ENCODE results near the gene KLHDC9.

Gene KLHDC9

DNA sequence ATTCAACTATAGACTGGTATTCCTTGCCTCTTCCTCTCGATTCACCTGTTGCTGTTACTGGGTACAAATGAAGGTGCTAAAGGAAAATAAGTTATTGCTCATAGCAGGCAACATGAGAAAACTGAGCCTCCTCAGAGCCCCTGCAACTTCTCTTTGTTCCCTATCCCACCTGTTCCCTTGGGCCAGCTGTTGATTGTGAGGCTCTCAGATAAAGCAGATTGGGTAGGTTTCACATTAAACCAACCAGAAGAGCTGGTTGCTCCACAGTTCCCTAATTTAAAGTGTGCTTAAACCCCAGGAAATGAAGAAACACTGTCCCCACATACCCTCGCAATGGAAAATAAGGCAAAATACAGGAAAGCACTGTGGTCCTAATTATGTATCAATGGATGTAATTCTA lies 29.5 kb downstream of the KLHDC9 start:
- Histone ChIP-seq H3K4me1 (ENCODE audit: control insufficient read depth, insufficient read depth, low read depth, low read length) (peaks cover 1% of the 10 kb centered on the region), H3K4me2 (ENCODE audit: low read length, poor library complexity, severe bottlenecking) (no peak overlapping the region), H2BK15ac (ENCODE audit: low read depth, poor library complexity, severe bottlenecking) (no peak overlapping the region), H2BK120ac (ENCODE audit: low read depth, low read length) (no peak overlapping the region), H3K23ac (ENCODE audit: low read length in 2 of 2) (no peak overlapping the region), H2BK12ac (ENCODE audit: low read length in 2 of 2) (no peak overlapping the region), H2AK5ac (ENCODE audit: low read length, severe bottlenecking) (no peak overlapping the region), H4K8ac (ENCODE audit: low read length) (no peak overlapping the region), H2BK5ac (ENCODE audit: low read depth, low read length, poor library complexity, severe bottlenecking) (no peak overlapping the region), H3K4ac (ENCODE audit: low read depth in 1 of 2, low read length in 2 of 2) (no peak overlapping the region), H3K4me3 (ENCODE audit: insufficient read depth in 1 of 2, low read depth in 1 of 2, low read length in 2 of 2) (no peak overlapping the region), H3K18ac (ENCODE audit: low read depth in 1 of 2, low read length in 2 of 2) (no peak overlapping the region), H3K27me3 (ENCODE audit: control insufficient read depth in 1 of 2, insufficient read depth in 1 of 2, low read length in 2 of 2) (no peaks in the 10 kb centered on the region), H3K27ac (ENCODE audit: low read length, poor library complexity, severe bottlenecking) (no peak overlapping the region), H4K91ac (ENCODE audit: low read length) (no peak overlapping the region), H3K36me3 (ENCODE audit: control insufficient read depth in 1 of 2, insufficient read depth in 2 of 2, low read depth in 1 of 2, low read length in 2 of 2) (peaks cover 27 to 71% of the 10 kb centered on the region in 2 experiments), H2AFZ (ENCODE audit: low read depth, low read length) (no peak overlapping the region), H3K9me3 (ENCODE audit: control insufficient read depth, low read length) (no peaks in the 10 kb centered on the region), H3K14ac (ENCODE audit: low read length in 2 of 2) (no peak overlapping the region), H3K9ac (ENCODE audit: low read length) (no peak overlapping the region), H3K79me1 (replicated peaks; ENCODE audit: low read length, poor library complexity, severe bottlenecking) (peaks cover 22% of the 10 kb centered on the region)
- 100% methylated on average over 1 of the region's 2 CpGs for WGBS
- DNase-seq: no peak

DNA sequence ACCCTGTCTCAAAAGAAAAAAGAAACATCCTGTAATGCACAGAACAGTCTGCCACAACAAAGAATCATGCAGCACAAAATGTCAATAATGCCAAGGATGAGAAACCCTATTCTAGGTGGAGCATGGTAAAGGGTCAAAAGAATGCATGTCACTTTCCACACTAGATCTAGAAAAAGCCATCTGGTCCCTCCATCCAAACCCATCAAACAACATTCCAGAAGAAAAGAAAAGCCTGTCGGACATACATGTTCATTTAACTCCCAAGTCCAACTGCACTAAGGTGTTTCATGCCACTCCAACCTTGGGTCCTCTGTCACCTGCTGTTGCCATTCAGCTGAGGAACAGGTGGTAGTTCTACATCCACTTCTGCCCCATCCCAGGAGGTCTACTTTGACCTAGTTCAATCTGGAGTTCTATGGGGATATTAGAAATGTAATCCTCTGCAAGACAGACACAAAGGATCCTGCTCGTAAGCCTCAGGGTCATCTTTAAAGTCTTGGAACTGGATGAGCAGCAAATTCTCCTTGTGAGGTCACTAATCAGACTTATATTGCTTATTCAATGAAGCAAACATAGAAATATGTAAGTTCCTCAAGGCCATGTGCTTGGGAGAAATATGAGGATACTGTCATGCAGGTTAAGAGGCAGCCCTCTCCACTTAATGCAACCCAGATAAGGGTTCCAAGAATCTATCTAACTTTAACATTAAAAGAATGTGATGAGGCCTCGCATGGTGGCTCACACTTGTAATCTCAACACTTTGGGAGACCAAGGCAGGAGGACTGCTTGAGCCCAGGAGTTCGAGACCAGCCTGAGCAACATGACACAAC lies 30.6 kb downstream of the KLHDC9 start:
- no peak overlapping the region for H4K91ac ChIP-seq (ENCODE audit: low read length)
- peaks cover 1% of the 10 kb centered on the region for H3K4me1 ChIP-seq (ENCODE audit: control insufficient read depth, insufficient read depth, low read depth, low read length)
- no peak overlapping the region for H3K14ac ChIP-seq (ENCODE audit: low read length in 2 of 2)
- H2BK120ac ChIP-seq (ENCODE audit: low read depth, low read length): no peak overlapping the region
- H3K27ac ChIP-seq (ENCODE audit: low read length, poor library complexity, severe bottlenecking): no peak overlapping the region
- no peak overlapping the region for H3K4me2 ChIP-seq (ENCODE audit: low read length, poor library complexity, severe bottlenecking)
- no peak overlapping the region for H3K23ac ChIP-seq (ENCODE audit: low read length in 2 of 2)
- no peaks in the 10 kb centered on the region for H3K9me3 ChIP-seq (ENCODE audit: control insufficient read depth, low read length)
- no peak overlapping the region for H2BK15ac ChIP-seq (ENCODE audit: low read depth, poor library complexity, severe bottlenecking)
- H2AFZ ChIP-seq (ENCODE audit: low read depth, low read length): no peak overlapping the region
- H3K27me3 ChIP-seq (ENCODE audit: control insufficient read depth in 1 of 2, insufficient read depth in 1 of 2, low read length in 2 of 2): no peaks in the 10 kb centered on the region
- no peak overlapping the region for H3K4ac ChIP-seq (ENCODE audit: low read depth in 1 of 2, low read length in 2 of 2)
- 100% methylated on average over 4 of the region's 4 CpGs for WGBS
- H3K18ac ChIP-seq (ENCODE audit: low read depth in 1 of 2, low read length in 2 of 2): no peak overlapping the region
- no peak for DNase-seq
- H3K79me1 ChIP-seq (replicated peaks; ENCODE audit: low read length, poor library complexity, severe bottlenecking): peaks cover 17% of the 10 kb centered on the region
- H2AK5ac ChIP-seq (ENCODE audit: low read length, severe bottlenecking): no peak overlapping the region
- no peak overlapping the region for H2BK5ac ChIP-seq (ENCODE audit: low read depth, low read length, poor library complexity, severe bottlenecking)
- H3K9ac ChIP-seq (ENCODE audit: low read length): no peak overlapping the region
- H3K36me3 ChIP-seq (ENCODE audit: control insufficient read depth in 1 of 2, insufficient read depth in 2 of 2, low read depth in 1 of 2, low read length in 2 of 2): peaks cover 15 to 61% of the 10 kb centered on the region in 2 experiments
- H2BK12ac ChIP-seq (ENCODE audit: low read length in 2 of 2): no peak overlapping the region
- no peak overlapping the region for H3K4me3 ChIP-seq (ENCODE audit: insufficient read depth in 1 of 2, low read depth in 1 of 2, low read length in 2 of 2)
- H4K8ac ChIP-seq (ENCODE audit: low read length): no peak overlapping the region

DNA sequence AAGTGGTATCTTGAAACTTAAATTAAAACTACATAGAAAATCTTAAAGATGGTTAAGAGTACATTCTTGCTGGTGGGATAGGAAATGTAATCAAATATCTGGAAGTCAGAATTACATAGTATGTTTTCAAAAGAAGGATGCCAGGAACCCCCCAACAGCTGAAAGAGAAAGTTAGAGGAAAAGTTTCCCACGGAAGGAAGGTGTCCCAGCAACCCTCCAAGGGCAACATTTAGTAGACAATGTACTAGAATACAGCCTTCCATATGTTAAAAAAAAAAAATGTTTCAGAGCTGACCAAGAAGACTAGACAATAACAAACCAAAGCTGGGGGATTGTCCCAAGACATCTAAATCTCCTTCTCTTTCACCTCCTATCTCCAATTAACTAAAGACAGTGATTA lies 32.1 kb downstream of the KLHDC9 start:
- H2AFZ ChIP-seq (ENCODE audit: low read depth, low read length): no peak overlapping the region
- H3K4me3 ChIP-seq (ENCODE audit: insufficient read depth in 1 of 2, low read depth in 1 of 2, low read length in 2 of 2): peak overlapping the region in 1 of 2 experiments; percentile 94
- H2BK120ac ChIP-seq (ENCODE audit: low read depth, low read length): no peak overlapping the region
- no peak overlapping the region for H3K27ac ChIP-seq (ENCODE audit: low read length, poor library complexity, severe bottlenecking)
- no peak overlapping the region for H2AK5ac ChIP-seq (ENCODE audit: low read length, severe bottlenecking)
- peak overlapping the region; percentile 95 for H3K9ac ChIP-seq (ENCODE audit: low read length)
- H3K36me3 ChIP-seq (ENCODE audit: control insufficient read depth in 1 of 2, insufficient read depth in 2 of 2, low read depth in 1 of 2, low read length in 2 of 2): peaks cover 10 to 48% of the 10 kb centered on the region in 2 experiments
- H3K23ac ChIP-seq (ENCODE audit: low read length in 2 of 2): no peak overlapping the region
- H3K9me3 ChIP-seq (ENCODE audit: control insufficient read depth, low read length): no peaks in the 10 kb centered on the region
- H3K79me1 ChIP-seq (replicated peaks; ENCODE audit: low read length, poor library complexity, severe bottlenecking): peaks cover 15% of the 10 kb centered on the region
- H2BK5ac ChIP-seq (ENCODE audit: low read depth, low read length, poor library complexity, severe bottlenecking): no peak overlapping the region
- no peak for DNase-seq
- H3K27me3 ChIP-seq (ENCODE audit: control insufficient read depth in 1 of 2, insufficient read depth in 1 of 2, low read length in 2 of 2): no peaks in the 10 kb centered on the region
- no peak overlapping the region for H3K14ac ChIP-seq (ENCODE audit: low read length in 2 of 2)
- 100% methylated on average over 1 of the region's 1 CpG for WGBS
- no peak overlapping the region for H2BK15ac ChIP-seq (ENCODE audit: low read depth, poor library complexity, severe bottlenecking)
- H4K91ac ChIP-seq (ENCODE audit: low read length): no peak overlapping the region
- H4K8ac ChIP-seq (ENCODE audit: low read length): no peak overlapping the region
- no peak overlapping the region for H3K18ac ChIP-seq (ENCODE audit: low read depth in 1 of 2, low read length in 2 of 2)
- H3K4ac ChIP-seq (ENCODE audit: low read depth in 1 of 2, low read length in 2 of 2): no peak overlapping the region
- no peak overlapping the region for H2BK12ac ChIP-seq (ENCODE audit: low read length in 2 of 2)
- H3K4me1 ChIP-seq (ENCODE audit: control insufficient read depth, insufficient read depth, low read depth, low read length): peaks cover 9% of the 10 kb centered on the region
- peak overlapping the region; percentile 11 for H3K4me2 ChIP-seq (ENCODE audit: low read length, poor library complexity, severe bottlenecking)

DNA sequence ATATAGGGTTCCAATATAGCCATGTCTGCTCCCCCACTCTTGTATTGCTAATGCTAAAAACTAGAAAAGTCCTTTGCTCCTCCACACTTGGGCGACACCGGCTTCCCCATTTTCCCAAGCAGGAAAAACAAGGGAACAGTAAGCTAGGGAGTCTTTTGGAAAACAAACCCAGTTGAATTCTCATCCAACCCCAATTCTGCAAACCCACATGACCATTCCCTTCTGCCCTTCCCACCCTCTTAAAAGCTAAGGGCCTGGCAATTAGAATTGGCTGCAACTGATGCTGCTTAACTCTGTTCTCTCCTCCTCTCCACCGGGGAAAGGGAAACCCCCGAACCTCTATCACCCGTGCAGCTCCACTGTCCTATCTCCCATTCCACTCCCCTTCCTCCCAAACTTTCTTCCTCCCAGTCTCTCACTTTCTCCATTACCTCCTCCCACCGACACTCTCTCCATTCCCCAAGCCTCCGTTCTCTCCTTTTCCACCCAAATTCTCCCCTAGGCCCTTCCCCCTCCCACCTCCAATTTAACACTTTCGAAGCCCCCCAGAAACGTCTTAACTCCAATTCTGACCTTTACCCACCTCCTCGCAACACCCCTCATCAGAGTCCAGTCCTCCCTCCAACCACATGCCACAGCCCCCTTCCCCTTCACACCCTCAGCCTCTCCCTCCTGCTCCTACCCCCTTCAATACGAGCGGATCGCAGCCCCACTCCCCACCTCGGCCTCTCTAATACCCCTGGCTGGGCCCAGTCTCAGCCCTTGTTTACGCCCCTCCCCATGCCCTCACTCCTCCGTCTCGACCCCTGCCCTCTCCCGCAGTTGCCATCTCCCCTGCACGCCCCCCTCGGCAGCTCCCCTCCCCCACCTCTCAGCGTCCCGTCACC lies 33.6 kb downstream of the KLHDC9 start:
- Histone ChIP-seq H2AK5ac (ENCODE audit: low read length, severe bottlenecking) (peak overlapping the region; percentile 18), H3K4me2 (ENCODE audit: low read length, poor library complexity, severe bottlenecking) (peak overlapping the region; percentile 91), H2BK5ac (ENCODE audit: low read depth, low read length, poor library complexity, severe bottlenecking) (no peak overlapping the region), H2BK12ac (ENCODE audit: low read length in 2 of 2) (peak overlapping the region in 1 of 2 experiments; percentile 40), H3K14ac (ENCODE audit: low read length in 2 of 2) (peak overlapping the region in 1 of 2 experiments; percentile 99), H3K36me3 (ENCODE audit: control insufficient read depth in 1 of 2, insufficient read depth in 2 of 2, low read depth in 1 of 2, low read length in 2 of 2) (peaks cover 10 to 39% of the 10 kb centered on the region in 2 experiments), H3K9me3 (ENCODE audit: control insufficient read depth, low read length) (no peaks in the 10 kb centered on the region), H3K27me3 (ENCODE audit: control insufficient read depth in 1 of 2, insufficient read depth in 1 of 2, low read length in 2 of 2) (no peaks in the 10 kb centered on the region), H3K4me3 (ENCODE audit: insufficient read depth in 1 of 2, low read depth in 1 of 2, low read length in 2 of 2) (peak overlapping the region; percentile 75 to 94), H3K27ac (ENCODE audit: low read length, poor library complexity, severe bottlenecking) (peak overlapping the region; percentile 84), H3K4me1 (ENCODE audit: control insufficient read depth, insufficient read depth, low read depth, low read length) (peaks cover 9% of the 10 kb centered on the region), H4K8ac (ENCODE audit: low read length) (peak overlapping the region; percentile 91), H3K9ac (ENCODE audit: low read length) (peak overlapping the region; percentile 95), H2BK15ac (ENCODE audit: low read depth, poor library complexity, severe bottlenecking) (peak overlapping the region; percentile 73), H2BK120ac (ENCODE audit: low read depth, low read length) (peak overlapping the region; percentile 93), H3K23ac (ENCODE audit: low read length in 2 of 2) (peak overlapping the region in 1 of 2 experiments; percentile 6), H3K18ac (ENCODE audit: low read depth in 1 of 2, low read length in 2 of 2) (peak overlapping the region; percentile 88 to 98), H3K79me1 (replicated peaks; ENCODE audit: low read length, poor library complexity, severe bottlenecking) (peaks cover 26% of the 10 kb centered on the region), H4K91ac (ENCODE audit: low read length) (peak overlapping the region; percentile 44), H2AFZ (ENCODE audit: low read depth, low read length) (peak overlapping the region; percentile 1), H3K4ac (ENCODE audit: low read depth in 1 of 2, low read length in 2 of 2) (peak overlapping the region; percentile 52 to 69)
- DNase-seq: peak; percentile 66
- 4% methylated on average over 20 of the region's 22 CpGs for WGBS
